BLaER1 treated with 17β-estradiol and CSF1 and Interleukin-3, amounts not matched to agents 10 nM and 100 nM (cell line): ENCODE data around the gene CEP55.
"Not testable (repeated sequence)": the region's sequence is repeated elsewhere in the genome, so short reads cannot be mapped to it uniquely, and the experiment has no call there.

Experiments used
- H3K27ac ChIP-seq, 11 experiments: shearing (Covaris generic); formaldehyde crosslinking; 2 replicates each; pipeline ENCODE4 v1.8.1; 2022
- H3K27me3 ChIP-seq, 11 experiments: shearing (Covaris generic); formaldehyde crosslinking; 2 replicates each; pipeline ENCODE4 v1.8.1; 2022
- H3K36me3 ChIP-seq, 11 experiments: shearing (Covaris generic); formaldehyde crosslinking; 2 replicates each; pipeline ENCODE4 v1.8.1; 2022
- H3K4me1 ChIP-seq, 10 experiments: shearing (Covaris generic); formaldehyde crosslinking; 2 replicates each; pipeline ENCODE4 v1.8.1; 2022
- H3K4me2 ChIP-seq, 11 experiments: shearing (Covaris generic); formaldehyde crosslinking; 2 replicates each; pipeline ENCODE4 v1.8.1; 2022
- H3K4me3 ChIP-seq, 10 experiments: shearing (Covaris generic); formaldehyde crosslinking; 2 replicates each; pipeline ENCODE4 v1.8.1; 2022
- H3K9ac ChIP-seq, 11 experiments: shearing (Covaris generic); formaldehyde crosslinking; 2 replicates each; pipeline ENCODE4 v1.8.1; 2022
- H3K9me3 ChIP-seq, 11 experiments: shearing (Covaris generic); formaldehyde crosslinking; replicated peaks in 1 of 11; 2 replicates each; pipeline ENCODE4 v1.8.1; 2022
- H4K20me1 ChIP-seq, 11 experiments: shearing (Covaris generic); formaldehyde crosslinking; 2 replicates each; pipeline ENCODE4 v1.8.1; 2022
- Cebpa-rat ChIP-seq, 11 experiments: shearing (Covaris generic); IDR thresholded peaks; 2 replicates each; pipeline ENCODE4 v1.8.1; 2022

CEP55 gene

GRCh38 chr10:93513091-93513490 lies 16.7 kb downstream of the CEP55 start:
- TF ChIP-seq Cebpa-rat (IDR thresholded peaks at IDR 0.05) = no peak
- Histone ChIP-seq H3K9me3 (0 out of 22 replicates have a peak, but pooled peaks cover 0 to under 1% (median 0%) of the 10 kb centered on the region in 11 experiments), H3K27me3 (no peaks in the 10 kb centered on the region), H3K4me3 (no peak overlapping the region), H3K4me2 (no peak overlapping the region), H4K20me1 (no peaks in the 10 kb centered on the region), H3K9ac (no peak overlapping the region), H3K27ac (no peak overlapping the region), H3K4me1 (peaks cover 0 to 33% (median 0%) of the 10 kb centered on the region in 10 experiments; a peak in 6 of 20 replicates), H3K36me3 (peaks cover 7 to 93% (median 75%) of the 10 kb centered on the region in 11 experiments; a peak in 21 of 22 replicates)

DNA sequence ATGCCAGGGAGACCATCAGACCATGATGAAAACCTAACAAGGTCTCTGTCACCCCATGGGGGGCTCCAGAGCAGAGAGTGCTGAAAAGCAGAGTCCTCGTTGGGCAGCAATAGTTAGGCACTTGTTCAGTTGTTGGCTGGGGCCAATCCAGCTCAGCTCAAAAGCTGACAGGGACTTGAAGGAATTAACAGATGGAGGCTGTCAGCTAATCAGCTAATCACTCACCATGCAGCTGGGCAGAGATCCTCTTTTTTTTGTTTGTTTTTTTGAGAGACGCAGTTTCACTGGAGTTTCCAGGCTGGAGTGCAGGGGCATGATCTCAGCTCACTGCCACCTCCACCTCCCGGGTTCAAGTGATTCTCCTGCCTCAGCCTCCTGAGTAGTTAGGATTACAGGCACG lies 18.1 kb downstream of the CEP55 start:
- H3K9ac ChIP-seq = no peak overlapping the region
- no peak overlapping the region for H3K27ac ChIP-seq
- peaks cover 0 to 33% (median 0%) of the 10 kb centered on the region in 10 experiments; a peak in 6 of 20 replicates for H3K4me1 ChIP-seq
- H3K9me3 ChIP-seq = peaks cover 0 to 15% (median 11%) of the 10 kb centered on the region in 11 experiments; a peak in 18 of 22 replicates
- H3K27me3 ChIP-seq = no peaks in the 10 kb centered on the region
- TF ChIP-seq Cebpa-rat (IDR thresholded peaks at IDR 0.05) = no peak
- peaks cover 12 to 93% (median 82%) of the 10 kb centered on the region in 11 experiments; a peak in 21 of 22 replicates for H3K36me3 ChIP-seq
- no peak overlapping the region for H3K4me3 ChIP-seq
- H4K20me1 ChIP-seq = no peaks in the 10 kb centered on the region
- peak overlapping the region in 2 of 11 experiments; percentile 65 to 69; a peak in 3 of 22 replicates for H3K4me2 ChIP-seq

DNA sequence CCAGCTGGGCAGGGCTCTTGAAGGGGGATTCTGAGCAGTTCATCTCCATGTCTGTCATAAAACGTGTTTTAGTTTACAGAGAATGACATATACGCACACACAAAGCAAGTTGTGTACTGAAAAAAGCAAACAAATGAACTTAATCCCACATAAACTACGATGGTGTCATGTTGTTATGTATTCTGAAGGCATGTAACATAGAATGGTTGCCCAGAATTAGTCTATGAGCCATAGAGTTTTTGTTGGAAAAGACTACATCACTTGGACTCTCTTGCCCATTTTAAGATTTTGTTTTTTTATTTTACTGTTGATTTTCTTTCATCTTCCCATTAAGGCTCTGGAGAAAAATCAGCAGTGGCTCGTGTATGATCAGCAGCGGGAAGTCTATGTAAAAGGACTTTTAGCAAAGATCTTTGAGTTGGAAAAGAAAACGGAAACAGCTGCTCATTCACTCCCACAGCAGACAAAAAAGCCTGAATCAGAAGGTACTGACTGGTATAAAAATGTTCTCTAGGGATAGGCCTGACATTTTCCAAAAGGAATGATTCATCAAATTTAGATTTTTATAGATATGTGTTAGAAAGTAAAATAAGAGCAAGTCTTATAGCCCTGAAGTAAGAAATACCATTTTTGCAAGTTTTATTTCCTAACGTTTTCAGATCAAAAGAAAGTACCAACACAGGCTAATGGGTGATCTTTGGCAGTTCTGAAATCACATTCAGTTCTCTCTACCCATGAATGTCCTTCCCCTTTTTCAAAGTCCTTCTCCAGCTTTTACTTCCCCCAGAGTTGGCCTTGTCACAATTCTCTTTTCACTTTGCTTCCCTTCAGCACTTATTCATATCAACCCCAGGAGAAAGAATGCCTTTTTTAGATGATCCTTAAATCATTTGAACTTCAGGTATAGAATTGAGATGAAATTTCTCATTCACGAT lies 18.9 kb downstream of the CEP55 start:
- no peak overlapping the region for H3K9ac ChIP-seq
- H4K20me1 ChIP-seq = no peaks in the 10 kb centered on the region
- no peaks in the 10 kb centered on the region for H3K27me3 ChIP-seq
- H3K4me3 ChIP-seq = no peak overlapping the region
- H3K27ac ChIP-seq = 0 out of 22 replicates have a peak overlapping the region, but pooled peaks of 1 of the 11 experiments have one; percentile 5
- H3K4me1 ChIP-seq = peaks cover 0 to 33% (median 0%) of the 10 kb centered on the region in 10 experiments; a peak in 6 of 20 replicates
- peaks cover 16 to 94% (median 83%) of the 10 kb centered on the region in 11 experiments; a peak in 21 of 22 replicates for H3K36me3 ChIP-seq
- H3K9me3 ChIP-seq = peaks cover 0 to 23% (median 20%) of the 10 kb centered on the region in 11 experiments; a peak in 20 of 22 replicates
- TF ChIP-seq Cebpa-rat (IDR thresholded peaks at IDR 0.05) = no peak
- peak overlapping the region in 3 of 11 experiments; percentile 16 to 69 (median 65); a peak in 5 of 22 replicates for H3K4me2 ChIP-seq

DNA sequence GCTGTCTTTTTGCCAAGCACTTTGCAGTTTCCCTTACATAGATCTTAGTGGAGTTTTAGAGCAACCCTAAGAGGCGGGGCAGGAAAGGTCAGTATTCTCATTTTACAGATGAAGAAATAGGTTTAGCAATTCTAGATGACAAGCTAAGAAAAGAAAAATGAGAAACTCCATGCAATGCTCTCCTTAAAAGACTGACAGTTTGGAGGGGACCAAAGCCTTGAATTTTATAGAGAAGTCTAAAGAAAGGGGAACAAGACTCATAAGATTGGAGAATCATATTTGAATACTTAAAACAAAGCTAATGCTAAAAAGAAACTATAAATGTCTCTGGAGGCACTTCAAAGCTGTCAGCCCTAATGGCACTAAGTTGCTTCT lies 19.6 kb downstream of the CEP55 start:
- H3K4me3 ChIP-seq = no peak overlapping the region
- peaks cover 2 to 29% (median 25%) of the 10 kb centered on the region in 11 experiments; a peak in 21 of 22 replicates for H3K9me3 ChIP-seq
- peak overlapping the region in 3 of 11 experiments; percentile 16 to 69 (median 65); a peak in 5 of 22 replicates for H3K4me2 ChIP-seq
- peaks cover 0 to 33% (median 0%) of the 10 kb centered on the region in 10 experiments; a peak in 6 of 20 replicates for H3K4me1 ChIP-seq
- H3K27me3 ChIP-seq = no peaks in the 10 kb centered on the region
- no peak overlapping the region for H3K9ac ChIP-seq
- TF ChIP-seq Cebpa-rat (IDR thresholded peaks at IDR 0.05) = no peak
- H3K27ac ChIP-seq = 0 out of 22 replicates have a peak overlapping the region, but pooled peaks of 1 of the 11 experiments have one; percentile 5
- H3K36me3 ChIP-seq = peaks cover 16 to 94% (median 83%) of the 10 kb centered on the region in 11 experiments
- no peaks in the 10 kb centered on the region for H4K20me1 ChIP-seq

DNA sequence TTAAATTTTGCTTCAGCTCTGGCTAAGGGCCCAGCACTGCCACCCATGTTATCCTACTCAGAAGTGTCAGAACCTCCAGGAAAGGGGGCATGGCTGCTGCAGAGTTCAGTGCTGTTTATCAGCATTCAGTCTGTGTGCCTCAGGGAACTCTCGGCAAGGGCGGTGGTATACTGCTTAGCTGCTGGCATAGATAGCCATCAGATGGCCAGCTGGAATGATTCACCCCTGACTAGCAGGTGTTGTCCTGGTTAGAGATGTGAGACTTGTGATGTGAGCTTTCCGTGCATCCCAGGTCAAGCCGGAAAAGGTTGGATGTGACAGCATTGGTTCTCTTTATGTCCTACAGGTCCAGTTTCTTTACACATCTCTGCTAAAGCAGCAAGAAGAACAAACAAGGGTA lies 22.1 kb downstream of the CEP55 start:
- H3K27me3 ChIP-seq = no peaks in the 10 kb centered on the region
- peaks cover 0 to 33% (median 0%) of the 10 kb centered on the region in 10 experiments; a peak in 6 of 20 replicates for H3K4me1 ChIP-seq
- TF ChIP-seq Cebpa-rat (IDR thresholded peaks at IDR 0.05) = no peak
- H3K36me3 ChIP-seq = peaks cover 16 to 94% (median 86%) of the 10 kb centered on the region in 11 experiments
- H3K4me3 ChIP-seq = no peak overlapping the region
- H3K9me3 ChIP-seq = peaks cover 9 to 41% (median 38%) of the 10 kb centered on the region in 11 experiments; a peak in 21 of 22 replicates
- H3K9ac ChIP-seq = no peak overlapping the region
- no peak overlapping the region for H3K27ac ChIP-seq
- no peak overlapping the region for H3K4me2 ChIP-seq
- no peaks in the 10 kb centered on the region for H4K20me1 ChIP-seq

DNA sequence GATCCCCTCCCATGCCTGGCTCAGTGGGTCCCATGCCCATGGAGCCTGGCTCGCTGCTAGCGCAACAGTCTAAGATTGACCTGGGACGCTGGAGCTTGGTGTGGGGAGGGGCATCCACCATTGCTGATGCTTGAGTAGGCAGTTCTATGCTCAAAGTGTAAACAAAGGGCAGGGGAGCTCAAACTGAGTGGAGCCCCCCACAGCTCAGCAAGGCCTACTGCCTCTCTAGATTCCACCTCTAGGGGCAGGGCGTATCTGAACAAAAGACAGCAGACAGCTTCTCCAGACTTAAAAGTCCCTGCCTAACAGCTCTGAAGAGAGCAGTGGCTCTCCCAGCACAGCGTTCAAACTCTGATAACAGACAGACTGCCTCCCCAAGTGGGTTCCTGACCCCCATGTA lies 38.9 kb downstream of the CEP55 start:
- H3K27ac ChIP-seq = no peak overlapping the region
- H3K4me1 ChIP-seq = no peaks in the 10 kb centered on the region
- no peak for TF ChIP-seq Cebpa-rat (IDR thresholded peaks at IDR 0.05)
- no peaks in the 10 kb centered on the region for H3K9me3 ChIP-seq
- no peaks in the 10 kb centered on the region for H4K20me1 ChIP-seq
- no peak overlapping the region for H3K9ac ChIP-seq
- no peak overlapping the region for H3K4me3 ChIP-seq
- H3K36me3 ChIP-seq = peaks cover 0 to 2% (median 0%) of the 10 kb centered on the region in 11 experiments; a peak in 3 of 22 replicates
- H3K4me2 ChIP-seq = no peak overlapping the region
- no peaks in the 10 kb centered on the region for H3K27me3 ChIP-seq

GRCh38 chr10:93540871-93541270 lies 44.5 kb downstream of the CEP55 start:
- not testable (repeated sequence) for H4K20me1 ChIP-seq, H3K9me3 ChIP-seq

DNA sequence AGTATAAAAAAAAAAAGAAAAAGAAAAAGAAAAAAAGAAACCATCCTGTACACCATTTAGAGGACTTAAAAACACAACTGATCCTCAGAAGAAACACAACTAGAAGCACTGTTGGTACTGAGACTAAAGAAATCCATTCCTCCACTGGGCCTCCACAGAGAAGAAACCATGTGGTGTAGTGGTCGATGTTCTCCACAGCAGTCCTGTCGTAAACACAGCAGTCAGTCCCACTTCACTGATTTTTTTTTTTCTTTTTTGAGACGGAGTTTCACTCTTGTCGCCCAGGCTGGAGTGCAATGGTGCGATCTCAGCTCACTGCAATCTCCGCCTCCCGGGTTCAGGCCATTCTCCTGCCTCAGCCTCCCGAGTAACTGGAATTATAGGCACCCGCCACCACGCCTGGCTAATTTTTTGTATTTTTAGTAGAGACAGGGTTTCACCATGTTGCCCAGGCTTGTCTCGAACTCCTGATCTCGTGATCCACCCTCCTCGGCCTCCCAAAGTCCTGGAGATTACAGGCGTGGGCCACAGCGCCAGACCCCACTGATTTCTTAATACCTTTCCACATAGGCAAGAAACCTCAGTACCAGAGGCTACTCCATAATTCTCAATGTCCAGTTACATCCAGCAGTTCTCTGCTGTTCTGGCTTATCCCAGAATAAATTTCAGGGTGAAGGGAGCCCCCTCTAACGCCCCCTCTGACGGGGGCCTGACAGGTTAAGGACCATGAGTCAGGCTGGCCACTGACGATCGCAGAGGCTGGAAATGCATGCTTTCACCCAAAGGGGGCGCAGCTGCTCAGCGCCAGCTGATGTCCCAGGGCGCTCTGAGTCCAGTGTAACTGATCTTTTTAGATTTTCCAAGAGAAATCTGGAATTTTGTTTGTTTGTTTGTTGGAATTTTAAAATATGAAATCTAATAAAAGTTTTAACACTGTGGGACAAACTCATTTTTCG lies 45.3 kb downstream of the CEP55 start:
- Histone ChIP-seq H3K4me2 (no peak overlapping the region), H3K36me3 (no peaks in the 10 kb centered on the region), H3K9me3 (peaks cover 0 to 7% (median 0%) of the 10 kb centered on the region in 11 experiments; a peak in 1 of 22 replicates), H3K27me3 (no peaks in the 10 kb centered on the region), H4K20me1 (no peaks in the 10 kb centered on the region), H3K4me3 (no peak overlapping the region), H3K4me1 (no peaks in the 10 kb centered on the region), H3K9ac (no peak overlapping the region), H3K27ac (no peak overlapping the region)
- no peak for TF ChIP-seq Cebpa-rat (IDR thresholded peaks at IDR 0.05)

More at GRCh38 chr10:93540871-93541270, 44.5 kb downstream of the CEP55 start:
- not testable (repeated sequence) for H3K36me3 ChIP-seq, H3K4me3 ChIP-seq, H3K9ac ChIP-seq, H3K27ac ChIP-seq, H3K4me2 ChIP-seq, H3K4me1 ChIP-seq, H3K27me3 ChIP-seq
